Dendritic cell treated with granulocyte-macrophage colony-stimulating factor and Interleukin-4, amounts not matched to agents 40 ng/mL and 50 ng/mL, for 4 days (primary cell): ENCODE data around the gene HDAC10.
A peak's percentile ranks its signal among the peaks of the same experiment; 100 is the strongest.
"Not testable (repeated sequence)": the region's sequence is repeated elsewhere in the genome, so short reads cannot be mapped to it uniquely, and the experiment has no call there.

Experiments used
- H3K27ac Mint-ChIP-seq: one replicate; pipeline ENCODE4 v1.8.0; 2022; ENCODE audit warnings: mild to moderate bottlenecking, mixed read lengths
- H3K27me3 Mint-ChIP-seq: one replicate; pipeline ENCODE4 v1.8.0; 2022; ENCODE audit warnings: mild to moderate bottlenecking, mixed read lengths
- H3K36me3 Mint-ChIP-seq: one replicate; pipeline ENCODE4 v1.8.0; 2022; ENCODE audit warnings: low read depth, mixed read lengths
- H3K4me1 Mint-ChIP-seq: one replicate; pipeline ENCODE4 v1.8.0; 2022; ENCODE audit warnings: low read depth, mixed read lengths
- H3K4me3 Mint-ChIP-seq: one replicate; pipeline ENCODE4 v1.8.0; 2022; ENCODE audit warnings: mild to moderate bottlenecking, moderate library complexity, mixed read lengths
- H3K9me3 Mint-ChIP-seq: one replicate; pipeline ENCODE4 v1.8.0; 2022; ENCODE audit warnings: mixed read lengths
- intact Hi-C: fragments of 100-400 bp; cut with micrococcal nuclease; formaldehyde crosslinking; loops from one replicate; pipeline ENCODE4 v1.15.0; 2022

Gene HDAC10

GRCh38 chr22:50210378-50211139 is 40.5 kb downstream of the HDAC10 start:
- no peak overlapping the region for H3K4me3 Mint-ChIP-seq
- H3K9me3 Mint-ChIP-seq, result no peaks in the 10 kb centered on the region
- H3K27me3 Mint-ChIP-seq, result no peaks in the 10 kb centered on the region
- intact Hi-C loops, result no loop called here
- peaks cover 98% of the 10 kb centered on the region for H3K36me3 Mint-ChIP-seq
- H3K4me1 Mint-ChIP-seq, result peaks cover 38% of the 10 kb centered on the region
- no peak overlapping the region for H3K27ac Mint-ChIP-seq

GRCh38 chr22:50209893-50210292 is 41.2 kb downstream of the HDAC10 start:
- H3K27ac Mint-ChIP-seq, result no peak overlapping the region
- peaks cover 98% of the 10 kb centered on the region for H3K36me3 Mint-ChIP-seq
- H3K4me1 Mint-ChIP-seq, result peaks cover 41% of the 10 kb centered on the region
- intact Hi-C loops, result loop anchor here (1.0 to 10.0 kb wide), 3 partner anchors 43 to 275 kb away; no protein-coding TSS in a partner anchor
- no peak overlapping the region for H3K4me3 Mint-ChIP-seq
- no peaks in the 10 kb centered on the region for H3K27me3 Mint-ChIP-seq
- no peaks in the 10 kb centered on the region for H3K9me3 Mint-ChIP-seq

- no peaks in the 10 kb centered on the region for H3K9me3 Mint-ChIP-seq
- H3K4me3 Mint-ChIP-seq, result no peak overlapping the region
Observed at GRCh38 chr22:50208939-50209892, 41.8 kb downstream of the HDAC10 start.

GRCh38 chr22:50208430-50208938 is 42.6 kb downstream of the HDAC10 start:
- Mint-ChIP-seq H3K4me3 (no peak overlapping the region), H3K27ac (no peak overlapping the region), H3K27me3 (no peaks in the 10 kb centered on the region), H3K4me1 (peaks cover 52% of the 10 kb centered on the region), H3K36me3 (peaks cover 94% of the 10 kb centered on the region), H3K9me3 (no peaks in the 10 kb centered on the region)
- intact Hi-C loops, result loop anchor here (5.0 to 10.0 kb wide), 2 partner anchors 41 to 274 kb away; no protein-coding TSS in a partner anchor

More at GRCh38 chr22:50208939-50209892, 41.8 kb downstream of the HDAC10 start:
- Mint-ChIP-seq H3K27me3 (no peaks in the 10 kb centered on the region), H3K4me1 (peaks cover 45% of the 10 kb centered on the region), H3K36me3 (peaks cover 94% of the 10 kb centered on the region), H3K27ac (no peak overlapping the region)
- intact Hi-C loops, result loop anchor here (1.0 to 10.0 kb wide), 3 partner anchors 42 to 274 kb away; no protein-coding TSS in a partner anchor

- intact Hi-C loops, result loop anchor here (5.0 to 10.0 kb wide), 2 partner anchors 40 to 273 kb away; no protein-coding TSS in a partner anchor
- Mint-ChIP-seq H3K27ac (peak overlapping the region; percentile 32), H3K4me3 (no peak overlapping the region), H3K4me1 (peaks cover 56% of the 10 kb centered on the region), H3K36me3 (peaks cover 91% of the 10 kb centered on the region), H3K27me3 (no peaks in the 10 kb centered on the region), H3K9me3 (no peaks in the 10 kb centered on the region)
Observed at GRCh38 chr22:50207383-50208140, 43.5 kb downstream of the HDAC10 start.

- H3K4me1 Mint-ChIP-seq, result peaks cover 64% of the 10 kb centered on the region
- intact Hi-C loops, result loop anchor here (5.0 to 10.0 kb wide), 2 partner anchors 39 to 272 kb away; no protein-coding TSS in a partner anchor
- peaks cover 82% of the 10 kb centered on the region for H3K36me3 Mint-ChIP-seq
- H3K9me3 Mint-ChIP-seq, result no peaks in the 10 kb centered on the region
- H3K27ac Mint-ChIP-seq, result peak overlapping the region; percentile 32
- no peak overlapping the region for H3K4me3 Mint-ChIP-seq
- no peaks in the 10 kb centered on the region for H3K27me3 Mint-ChIP-seq
Observed at GRCh38 chr22:50206599-50206998, 44.5 kb downstream of the HDAC10 start.

- no peak overlapping the region for H3K4me3 Mint-ChIP-seq
- H3K27me3 Mint-ChIP-seq, result no peaks in the 10 kb centered on the region
- H3K9me3 Mint-ChIP-seq, result no peaks in the 10 kb centered on the region
- H3K27ac Mint-ChIP-seq, result peak overlapping the region; percentile 32
- intact Hi-C loops, result loop anchor here (5.0 to 10.0 kb wide), 2 partner anchors 39 to 271 kb away; no protein-coding TSS in a partner anchor
- H3K36me3 Mint-ChIP-seq, result peaks cover 77% of the 10 kb centered on the region
- peaks cover 64% of the 10 kb centered on the region for H3K4me1 Mint-ChIP-seq
Observed at GRCh38 chr22:50205781-50206569, 45.1 kb downstream of the HDAC10 start.

GRCh38 chr22:50204998-50205397 is 46.1 kb downstream of the HDAC10 start:
- not testable (repeated sequence) for H3K27me3 Mint-ChIP-seq, H3K9me3 Mint-ChIP-seq
- intact Hi-C loops, result loop anchor here (5.0 to 10.0 kb wide), 2 partner anchors 38 to 270 kb away; no protein-coding TSS in a partner anchor
- peak overlapping the region; percentile 60 for H3K4me3 Mint-ChIP-seq
- H3K4me1 Mint-ChIP-seq, result peaks cover 63% of the 10 kb centered on the region
- peak overlapping the region; percentile 65 for H3K27ac Mint-ChIP-seq
- H3K36me3 Mint-ChIP-seq, result peaks cover 68% of the 10 kb centered on the region

- H3K27me3 Mint-ChIP-seq, result no peaks in the 10 kb centered on the region
- H3K27ac Mint-ChIP-seq, result peak overlapping the region; percentile 65
- intact Hi-C loops, result loop anchor here (10.0 kb wide), 1 partner anchor 270 kb away; no protein-coding TSS in a partner anchor
- peak overlapping the region; percentile 60 for H3K4me3 Mint-ChIP-seq
- H3K9me3 Mint-ChIP-seq, result no peaks in the 10 kb centered on the region
- H3K4me1 Mint-ChIP-seq, result peaks cover 63% of the 10 kb centered on the region
- H3K36me3 Mint-ChIP-seq, result peaks cover 68% of the 10 kb centered on the region
Observed at GRCh38 chr22:50204571-50204970, 46.5 kb downstream of the HDAC10 start.

GRCh38 chr22:50203288-50203687 is 47.8 kb downstream of the HDAC10 start:
- H3K4me1 Mint-ChIP-seq, result peaks cover 66% of the 10 kb centered on the region
- intact Hi-C loops, result loop anchor here (10.0 kb wide), 1 partner anchor 268 kb away; no protein-coding TSS in a partner anchor
- H3K36me3 Mint-ChIP-seq, result peaks cover 68% of the 10 kb centered on the region
- H3K9me3 Mint-ChIP-seq, result no peaks in the 10 kb centered on the region
- no peaks in the 10 kb centered on the region for H3K27me3 Mint-ChIP-seq
- H3K4me3 Mint-ChIP-seq, result no peak overlapping the region
- H3K27ac Mint-ChIP-seq, result no peak overlapping the region

- intact Hi-C loops, result loop anchor here (10.0 kb wide), 1 partner anchor 267 kb away; no protein-coding TSS in a partner anchor
- Mint-ChIP-seq H3K9me3 (no peaks in the 10 kb centered on the region), H3K4me1 (peaks cover 60% of the 10 kb centered on the region)
Observed at GRCh38 chr22:50202130-50202666, 48.9 kb downstream of the HDAC10 start.

More at GRCh38 chr22:50202130-50202666, 48.9 kb downstream of the HDAC10 start:
- peak overlapping the region; percentile 68 for H3K27ac Mint-ChIP-seq
- peak overlapping the region; percentile 78 for H3K4me3 Mint-ChIP-seq
- H3K36me3 Mint-ChIP-seq, result peaks cover 68% of the 10 kb centered on the region
- no peaks in the 10 kb centered on the region for H3K27me3 Mint-ChIP-seq
